Measurements from ENCODE around the gene SINHCAF. TPM values are rescaled to one million over a fixed set of nuclear protein-coding genes. Genes with fewer than 3 reads are reported as not detected.

Gene SINHCAF, protein sequence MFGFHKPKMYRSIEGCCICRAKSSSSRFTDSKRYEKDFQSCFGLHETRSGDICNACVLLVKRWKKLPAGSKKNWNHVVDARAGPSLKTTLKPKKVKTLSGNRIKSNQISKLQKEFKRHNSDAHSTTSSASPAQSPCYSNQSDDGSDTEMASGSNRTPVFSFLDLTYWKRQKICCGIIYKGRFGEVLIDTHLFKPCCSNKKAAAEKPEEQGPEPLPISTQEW
- 3.5 and 5.0 TPM in 2 replicates for total RNA-seq

DNA sequence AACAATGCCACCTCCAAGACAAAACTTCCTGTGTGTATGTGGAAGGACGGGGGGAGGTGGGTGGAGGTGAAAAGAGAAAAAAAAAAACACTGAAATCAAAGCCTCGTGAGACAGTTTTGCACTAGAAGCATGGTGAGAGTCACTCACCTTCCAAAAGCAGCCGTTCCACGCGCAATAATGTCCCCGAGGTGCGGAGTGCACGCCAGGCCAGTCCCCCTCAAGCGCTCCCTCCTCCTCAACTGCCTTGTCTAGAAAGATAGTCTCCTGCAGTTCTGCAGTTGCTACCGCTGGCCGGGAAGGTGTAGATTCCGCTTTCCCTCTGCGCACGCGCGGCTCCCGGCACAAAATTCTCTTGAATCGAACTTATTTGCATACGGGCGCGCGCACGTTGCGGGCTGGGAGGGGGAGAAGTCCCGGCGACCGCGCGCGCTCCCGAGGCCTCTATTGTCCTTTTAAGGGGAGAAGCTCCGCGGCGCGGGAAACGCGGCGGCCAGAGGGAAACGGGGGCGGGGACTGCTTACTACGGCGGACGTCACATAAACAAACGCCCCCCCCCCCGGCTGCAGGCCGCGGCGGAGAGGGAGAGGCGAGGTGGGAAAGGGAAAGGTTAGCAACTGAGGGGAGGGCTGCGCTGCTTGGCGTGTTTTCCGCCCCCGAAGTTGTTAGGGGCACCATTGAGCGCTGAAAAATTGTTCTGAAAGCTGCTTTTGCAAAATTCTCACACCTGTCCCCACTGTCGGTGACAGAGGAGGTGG is at the start of gene SINHCAF:
TSS of gene SINHCAF (minus strand) at position 274 of the 755 bp plus-strand sequence. CDS start 27,946 bp downstream, outside the sequence.

